GM19438 (cell line): Measurements from ENCODE around the gene PCDHGC3.

Experiments used
- ATAC-seq: cut with Tn5 transposase; IDR thresholded peaks from one replicate; pipeline ENCODE4 v1.9.1; 2021; ENCODE audit warnings: low read depth; ENCODE audit not compliant: unreplicated experiment

The PCDHGC3 gene

DNA sequence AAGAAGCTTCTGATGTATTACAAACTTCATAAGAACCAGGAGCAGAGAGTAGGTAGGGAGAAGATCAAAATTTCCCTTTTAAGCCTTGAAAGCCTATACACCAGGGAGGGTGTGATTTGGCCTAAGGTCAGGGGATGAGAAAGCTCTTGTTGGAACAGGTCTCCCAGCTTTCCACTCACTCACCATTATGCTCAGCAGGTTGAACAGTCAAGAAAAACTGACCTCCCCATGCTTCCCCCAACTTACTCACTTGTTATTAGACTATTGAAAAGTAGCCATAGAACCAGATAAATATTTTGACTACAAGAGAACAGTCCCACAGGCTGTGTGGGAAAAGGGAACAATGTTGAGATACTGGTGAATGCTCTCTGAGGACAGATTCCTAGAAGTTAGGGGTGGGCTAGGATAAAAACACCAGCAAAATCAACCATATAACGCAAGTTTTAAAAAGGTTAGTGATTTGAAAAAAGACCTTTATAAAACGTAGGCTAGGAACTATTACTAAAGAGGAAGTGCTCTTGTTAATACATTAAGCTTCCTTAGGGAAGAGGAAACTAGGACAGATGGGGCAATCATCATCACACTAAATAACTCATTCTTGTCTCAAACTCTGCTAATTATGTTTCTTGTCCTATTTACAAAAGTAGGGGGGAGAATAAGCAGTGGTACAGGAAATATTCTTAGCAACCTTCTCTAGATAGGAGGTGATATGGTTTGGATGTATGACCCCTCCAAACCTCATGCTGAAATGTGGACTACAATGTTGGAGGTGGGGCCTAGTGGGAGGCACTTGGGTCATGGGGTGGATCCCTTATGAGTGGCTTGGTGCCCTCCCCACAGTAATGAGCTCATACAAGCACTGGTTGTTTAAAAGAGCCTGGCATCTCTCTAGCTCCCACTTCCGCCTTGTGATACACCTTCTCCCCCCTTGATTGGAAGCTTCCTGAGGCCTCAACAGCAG, 44.1 kb downstream of the PCDHGC3 start:
- no peak for ATAC-seq

DNA sequence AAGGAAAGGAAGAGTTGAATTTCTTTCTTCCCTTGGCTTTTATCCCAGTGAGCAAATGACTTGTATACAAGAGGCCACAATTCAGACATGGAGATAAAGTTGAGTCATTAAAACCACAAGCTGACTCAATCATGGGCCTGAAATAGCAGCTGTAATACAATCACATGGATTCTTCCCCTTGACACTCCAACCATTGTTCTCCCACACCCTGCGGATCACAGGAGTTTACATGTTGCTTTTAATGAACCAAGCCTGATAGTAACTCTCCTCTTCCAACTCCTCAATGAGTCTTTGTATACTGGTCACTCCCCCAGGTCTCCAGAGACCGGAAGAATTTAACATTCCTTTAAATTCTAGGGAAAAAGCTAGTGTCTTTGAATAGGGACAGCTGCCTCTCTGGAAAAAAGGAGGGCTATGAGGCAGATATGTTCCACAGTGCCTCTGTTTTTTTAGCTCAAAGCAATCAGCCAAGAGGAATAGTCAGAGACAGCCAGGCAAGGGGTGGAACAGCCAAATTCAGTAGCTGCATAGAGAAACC, 45.5 kb downstream of the PCDHGC3 start:
- no peak for ATAC-seq

DNA sequence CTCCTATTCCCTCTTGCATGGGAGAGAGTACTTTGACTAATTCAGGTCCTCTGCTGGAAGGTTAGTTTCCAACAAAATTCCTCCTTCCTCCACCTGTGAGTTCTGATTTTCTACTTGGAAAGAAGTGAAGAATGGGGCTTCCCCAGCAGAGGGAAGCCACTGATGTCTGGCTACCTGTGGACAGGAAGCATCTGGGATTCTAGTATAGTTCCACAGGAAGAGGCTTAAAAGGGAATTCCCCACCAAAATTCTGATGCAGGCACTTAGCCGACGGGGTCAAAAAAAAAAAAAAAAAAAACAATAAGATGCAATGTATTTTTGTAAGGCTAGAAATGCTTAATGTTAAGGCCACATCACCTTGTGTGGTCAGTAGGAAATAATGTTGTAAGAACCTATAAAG, 46.5 kb downstream of the PCDHGC3 start:
- ATAC-seq = no peak

DNA sequence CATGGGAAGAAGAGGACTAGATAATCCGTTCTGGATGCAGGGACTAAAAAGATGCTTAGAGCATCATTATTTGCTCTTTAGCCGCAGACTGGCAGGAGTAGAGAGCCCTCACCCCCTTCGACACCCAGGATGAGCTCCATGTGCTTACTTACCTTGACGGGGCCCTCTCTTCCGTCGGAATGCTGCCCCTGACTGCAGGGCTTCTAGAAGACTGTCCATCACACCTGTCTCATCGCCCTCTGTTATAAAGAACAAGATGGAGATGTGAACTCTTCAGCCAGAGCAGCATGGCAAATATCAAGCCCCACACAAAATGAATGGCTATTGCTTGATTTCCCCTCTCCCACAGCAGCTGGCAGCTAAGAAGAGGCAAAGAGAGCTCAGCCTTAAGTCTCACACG, 48.2 kb downstream of the PCDHGC3 start:
- no peak for ATAC-seq

DNA sequence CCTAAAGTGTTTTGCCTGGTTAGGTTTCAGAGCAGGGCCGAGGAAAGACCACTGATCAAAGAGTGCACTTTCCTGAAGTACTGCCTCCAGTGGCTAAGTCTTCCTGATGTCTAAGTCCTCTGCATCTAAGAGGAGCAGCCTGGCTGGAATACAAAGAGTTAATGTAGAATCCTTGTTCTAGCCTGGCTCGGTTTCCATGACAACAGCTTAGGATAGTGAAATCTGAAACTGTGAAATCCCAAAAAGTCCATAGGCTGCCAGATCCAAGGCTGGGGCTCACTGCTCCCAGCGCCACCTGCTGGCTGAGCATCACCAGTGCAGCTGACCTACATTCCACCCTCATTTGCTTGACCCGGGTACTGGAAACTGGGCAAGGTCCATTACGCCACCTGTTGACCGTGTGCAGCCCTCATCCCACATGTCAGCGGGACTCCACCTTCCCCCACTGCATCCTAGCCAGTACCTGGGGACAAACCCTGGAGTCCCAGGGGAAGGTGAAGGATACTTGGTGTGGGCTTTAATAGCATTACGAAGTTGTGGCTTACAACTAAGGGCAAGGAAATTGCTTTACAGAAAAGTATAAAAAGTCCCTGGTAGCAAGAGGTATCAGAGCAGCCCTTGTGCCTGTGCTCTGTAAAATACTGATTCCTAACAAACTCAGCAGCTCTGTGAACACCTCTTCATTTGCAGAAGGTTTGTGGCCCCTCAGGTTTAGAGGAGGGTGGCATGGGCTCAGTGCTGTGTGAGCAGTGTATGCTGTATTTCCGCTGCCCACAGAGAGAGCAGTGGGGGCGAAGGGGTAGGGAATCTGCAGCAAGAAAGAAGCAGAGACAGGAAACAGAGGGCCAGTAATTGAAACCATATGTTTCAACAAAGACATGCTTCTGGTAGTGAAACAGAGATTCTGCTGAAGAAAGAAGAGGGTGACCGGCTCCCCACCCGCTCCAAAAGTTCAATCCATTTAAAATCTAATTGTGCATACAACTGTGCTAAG, 49.1 kb downstream of the PCDHGC3 start:
- ATAC-seq = peak; percentile 78

DNA sequence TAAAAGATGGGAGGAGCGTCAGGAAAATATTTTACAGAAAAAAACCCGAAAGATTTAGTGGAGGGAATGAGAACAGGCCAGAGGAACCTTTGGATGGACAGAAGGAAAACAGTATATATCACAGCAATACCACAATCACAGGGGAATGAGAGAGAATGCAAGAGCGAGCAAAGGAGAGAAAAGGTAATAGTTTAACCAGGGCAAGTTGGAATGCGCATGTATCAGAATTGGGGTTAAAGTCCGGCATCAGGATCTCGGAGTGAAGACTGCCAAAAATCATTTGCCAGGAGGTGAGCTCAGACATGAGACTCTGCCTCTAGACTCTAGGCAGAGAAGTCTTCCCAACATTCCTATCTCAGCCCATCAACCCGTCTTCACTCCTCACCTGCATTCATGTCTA, 49.9 kb downstream of the PCDHGC3 start:
- no peak for ATAC-seq

DNA sequence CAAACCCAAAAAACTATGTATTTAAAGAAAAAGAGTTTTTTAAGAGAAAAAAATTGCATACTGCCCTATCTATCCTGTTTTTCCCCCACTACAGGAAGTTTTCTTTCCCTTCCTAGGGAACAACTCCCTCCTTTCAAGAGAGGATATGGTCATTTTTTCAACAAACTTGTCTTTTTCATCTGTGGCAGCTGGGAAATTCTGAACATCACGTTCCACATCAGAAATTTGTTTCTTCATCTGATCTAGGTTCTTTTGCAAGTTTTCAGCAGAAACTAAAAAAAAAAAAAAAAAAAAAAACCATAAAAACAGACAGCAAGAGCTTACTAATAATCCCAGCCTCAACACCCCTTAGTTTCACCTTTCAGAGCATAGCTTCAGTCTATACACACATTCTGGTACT, 51.7 kb downstream of the PCDHGC3 start:
- ATAC-seq = no peak
